Transverse colon (tissue), 4 donors: ENCODE results near the gene MAP4K4.

ENCODE experiments used
- EP300 ChIP-seq: sonication (generic); formaldehyde crosslinking; IDR thresholded peaks from one replicate; pipeline ENCODE4 v1.6.1; 2017; ENCODE audit warnings: antibody characterized with exemption, low read depth
- POLR2A ChIP-seq: fragments of 450-650 bp; IDR thresholded peaks from one replicate; pipeline ENCODE4 v1.6.1; 2016; ENCODE audit warnings: antibody characterized with exemption, mild to moderate bottlenecking, moderate library complexity
- POLR2AphosphoS5 ChIP-seq, 3 donors: sonication (generic); formaldehyde crosslinking; IDR thresholded peaks; one replicate each; pipeline ENCODE4 v1.6.1; 2016; ENCODE audit warnings: antibody characterized with exemption in 3 of 3
- TF ChIP-seq, protein P1 (sequence below), 5 experiments: fragments of 200-600 bp in 3 of 5; fragments of 450-650 bp in 2 of 5; sonication (generic) in 3 of 5; IDR thresholded peaks; 1 replicate in 2 of 5; 2 replicates in 3 of 5; pipeline ENCODE4 v1.5.1; 2016 to 2017; ENCODE audit warnings: antibody characterized with exemption in 5 of 5, inconsistent platforms in 3 of 5, mild to moderate bottlenecking in 2 of 5, moderate library complexity in 1 of 5

DNA sequence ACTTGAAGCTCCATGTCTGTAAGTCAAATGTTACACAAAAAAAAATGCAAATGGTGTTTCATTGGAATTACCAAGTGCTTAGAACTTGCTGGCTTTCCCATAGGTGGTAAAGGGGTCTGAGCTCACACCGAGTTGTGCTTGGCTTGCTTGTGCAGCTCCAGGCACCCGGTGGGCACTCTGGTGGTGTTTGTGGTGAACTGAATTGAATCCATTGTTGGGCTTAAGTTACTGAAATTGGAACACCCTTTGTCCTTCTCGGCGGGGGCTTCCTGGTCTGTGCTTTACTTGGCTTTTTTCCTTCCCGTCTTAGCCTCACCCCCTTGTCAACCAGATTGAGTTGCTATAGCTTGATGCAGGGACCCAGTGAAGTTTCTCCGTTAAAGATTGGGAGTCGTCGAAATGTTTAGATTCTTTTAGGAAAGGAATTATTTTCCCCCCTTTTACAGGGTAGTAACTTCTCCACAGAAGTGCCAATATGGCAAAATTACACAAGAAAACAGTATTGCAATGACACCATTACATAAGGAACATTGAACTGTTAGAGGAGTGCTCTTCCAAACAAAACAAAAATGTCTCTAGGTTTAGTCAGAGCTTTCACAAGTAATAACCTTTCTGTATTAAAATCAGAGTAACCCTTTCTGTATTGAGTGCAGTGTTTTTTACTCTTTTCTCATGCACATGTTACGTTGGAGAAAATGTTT, 196.3 kb downstream of the MAP4K4 start:
- TF ChIP-seq POLR2AphosphoS5 (IDR thresholded peaks at IDR 0.05) (no peak), POLR2A (no peak), EP300 (no peak)
- TF ChIP-seq, protein P1, sequence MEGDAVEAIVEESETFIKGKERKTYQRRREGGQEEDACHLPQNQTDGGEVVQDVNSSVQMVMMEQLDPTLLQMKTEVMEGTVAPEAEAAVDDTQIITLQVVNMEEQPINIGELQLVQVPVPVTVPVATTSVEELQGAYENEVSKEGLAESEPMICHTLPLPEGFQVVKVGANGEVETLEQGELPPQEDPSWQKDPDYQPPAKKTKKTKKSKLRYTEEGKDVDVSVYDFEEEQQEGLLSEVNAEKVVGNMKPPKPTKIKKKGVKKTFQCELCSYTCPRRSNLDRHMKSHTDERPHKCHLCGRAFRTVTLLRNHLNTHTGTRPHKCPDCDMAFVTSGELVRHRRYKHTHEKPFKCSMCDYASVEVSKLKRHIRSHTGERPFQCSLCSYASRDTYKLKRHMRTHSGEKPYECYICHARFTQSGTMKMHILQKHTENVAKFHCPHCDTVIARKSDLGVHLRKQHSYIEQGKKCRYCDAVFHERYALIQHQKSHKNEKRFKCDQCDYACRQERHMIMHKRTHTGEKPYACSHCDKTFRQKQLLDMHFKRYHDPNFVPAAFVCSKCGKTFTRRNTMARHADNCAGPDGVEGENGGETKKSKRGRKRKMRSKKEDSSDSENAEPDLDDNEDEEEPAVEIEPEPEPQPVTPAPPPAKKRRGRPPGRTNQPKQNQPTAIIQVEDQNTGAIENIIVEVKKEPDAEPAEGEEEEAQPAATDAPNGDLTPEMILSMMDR (IDR thresholded peaks at IDR 0.05) = no peak
